GM12878 (cell line): Measurements from ENCODE around the gene CYP2U1. TPM values are rescaled to one million over a fixed set of nuclear protein-coding genes. Genes with fewer than 3 reads are reported as not detected.

ENCODE experiments used
- BCLAF1 ChIP-seq: fragments of 450-650 bp; IDR thresholded peaks from 2 replicates; pipeline ENCODE4 v1.6.1; 2017; ENCODE audit warnings: antibody characterized with exemption, mild to moderate bottlenecking, moderate library complexity
- BHLHE40 ChIP-seq, 2 experiments: fragments of 450-650 bp in 1 of 2; IDR thresholded peaks; 2 replicates each; pipeline ENCODE4 v1.6.1; 2011 to 2017; ENCODE audit warnings: low read depth in 2 of 2, borderline replicate concordance in 1 of 2, improper control_type of control experiment in 1 of 2, low read length in 1 of 2, mild to moderate bottlenecking in 1 of 2
- CREB1 ChIP-seq: IDR thresholded peaks from 2 replicates; pipeline ENCODE4 v1.6.1; 2012; ENCODE audit warnings: low read depth, mild to moderate bottlenecking, inconsistent platforms
- ELK1 ChIP-seq: IDR thresholded peaks from 2 replicates; pipeline ENCODE4 v1.6.1; 2012; ENCODE audit warnings: low read depth, low read length, improper control_type of control experiment
- ESRRA ChIP-seq: IDR thresholded peaks from 2 replicates; pipeline ENCODE4 v1.6.1; 2012; ENCODE audit warnings: mild to moderate bottlenecking, low read length, improper control_type of control experiment
- GATAD2B ChIP-seq: fragments of 450-650 bp; conservative IDR thresholded peaks from 2 replicates; pipeline ENCODE4 v1.6.1; 2017; ENCODE audit warnings: low read depth, mild to moderate bottlenecking, moderate library complexity
- HSF1 ChIP-seq: fragments of 150-350 bp; IDR thresholded peaks from 2 replicates; pipeline ENCODE4 v1.6.1; 2014; ENCODE audit warnings: mild to moderate bottlenecking, low read depth, low read length
- IKZF1 ChIP-seq: fragments of 450-650 bp; conservative IDR thresholded peaks from 2 replicates; pipeline ENCODE4 v1.6.1; 2017; ENCODE audit warnings: antibody characterized with exemption, mild to moderate bottlenecking
- IRF5 ChIP-seq: fragments of 450-650 bp; IDR thresholded peaks from 2 replicates; pipeline ENCODE4 v1.6.1; 2017; ENCODE audit warnings: borderline replicate concordance
- JUNB ChIP-seq: IDR thresholded peaks from 2 replicates; pipeline ENCODE4 v1.6.1; 2016; ENCODE audit warnings: antibody characterized with exemption, mild to moderate bottlenecking
- MYC ChIP-seq: IDR thresholded peaks from 2 replicates; pipeline ENCODE4 v1.6.1; 2011; ENCODE audit warnings: mild to moderate bottlenecking, low read length, moderate library complexity, inconsistent platforms; ENCODE audit not compliant: insufficient read depth, insufficient replicate concordance, insufficient read length, severe bottlenecking
- PBX3 ChIP-seq: IDR thresholded peaks from 2 replicates; pipeline ENCODE4 v1.6.1; 2011; ENCODE audit warnings: mild to moderate bottlenecking, low read depth, low read length, moderate library complexity; ENCODE audit not compliant: insufficient replicate concordance
- RFX5 ChIP-seq: IDR thresholded peaks from 2 replicates; pipeline ENCODE4 v1.6.1; 2011; ENCODE audit warnings: low read depth, low read length, improper control_type of control experiment
- RUNX3 ChIP-seq: IDR thresholded peaks from 2 replicates; pipeline ENCODE4 v1.6.1; 2012; ENCODE audit warnings: low read length, inconsistent platforms
- SMAD1 ChIP-seq: fragments of 450-650 bp; IDR thresholded peaks from 2 replicates; pipeline ENCODE4 v1.6.1; 2018; ENCODE audit warnings: mild to moderate bottlenecking, low read depth; ENCODE audit not compliant: partially characterized antibody
- SUZ12 ChIP-seq: fragments of 200-600 bp; sonication (generic); IDR thresholded peaks from one replicate; pipeline ENCODE4 v1.6.1; 2018; ENCODE audit warnings: antibody characterized with exemption, mild to moderate bottlenecking; ENCODE audit not compliant: unreplicated experiment
- TCF12 ChIP-seq: IDR thresholded peaks from 2 replicates; pipeline ENCODE4 v1.6.1; 2011; ENCODE audit warnings: low read depth, mild to moderate bottlenecking, low read length
- USF2 ChIP-seq: IDR thresholded peaks from 2 replicates; pipeline ENCODE4 v1.6.1; 2011; ENCODE audit warnings: low read depth, low read length, improper control_type of control experiment, borderline replicate concordance
- ZNF274 ChIP-seq: IDR thresholded peaks from one replicate; pipeline ENCODE4 v1.8.0; 2011; ENCODE audit not compliant: insufficient read length, insufficient read depth
- ZSCAN29 ChIP-seq: fragments of 450-650 bp; IDR thresholded peaks from 2 replicates; pipeline ENCODE4 v1.6.1; 2017; ENCODE audit warnings: mild to moderate bottlenecking, moderate library complexity
- polyA plus RNA-seq, 11 experiments: library from polyadenylated mRNA; depleted of rRNA in 4 of 11; unstranded in 6 of 11; stranded (reverse) in 5 of 11; fragments of >200 nt; fragmentation: Nextera tagmentation in 4 of 11; fragmentation: Illumina TruSeq in 1 of 11; extraction: Ambion mirVana in 4 of 11; extraction: Trizol in 1 of 11; gene quantifications; 1 replicate in 1 of 11; 2 replicates in 10 of 11; pipeline versions ENCODE4 v1.2.1 to v1.2.3, GENCODE V29; 2011 to 2016; ENCODE audit warnings: inconsistent platforms in 2 of 11, missing spikeins in 2 of 11, low read depth in 1 of 11
- total RNA-seq, 4 experiments: library from RNA; depleted of rRNA in 3 of 4; stranded (reverse); fragments of >200 nt in 3 of 4; fragmentation: Illumina TruSeq in 1 of 4; extraction: Trizol in 1 of 4; gene quantifications; 2 replicates each; pipeline versions ENCODE4 v1.2.1 to v1.2.3, GENCODE V29; 2013 to 2021

CYP2U1 gene
- total and polyA plus RNA-seq, 10 of the 15 experiments (the other 5 are each of a cell fraction or from before 2014, with no cell fraction given) = 0.41 to 3.4 (median 2.9) TPM

- TF ChIP-seq BHLHE40 (IDR thresholded peaks at IDR 0.05; ENCODE audit: borderline replicate concordance in 1 of 2, low read depth in 2 of 2, low read length in 1 of 2) = peak in 1 of 2 experiments; percentile 8; a peak in 1 of 4 replicates
- no peak for TF ChIP-seq HSF1
- peak; percentile 59 for TF ChIP-seq PBX3
- TF ChIP-seq JUNB = no peak
- TF ChIP-seq SUZ12 = no peak
- no peak for TF ChIP-seq TCF12
- TF ChIP-seq CREB1 = peak; percentile 36; the same call in 1 of the 2 replicates
- TF ChIP-seq ZNF274 = no peak
- no peak for TF ChIP-seq ELK1
- no peak for TF ChIP-seq IRF5
- TF ChIP-seq MYC = no peak
- peak; percentile 57 for TF ChIP-seq IKZF1
- TF ChIP-seq BCLAF1 = no peak
- no peak for TF ChIP-seq RUNX3
- TF ChIP-seq ESRRA = no peak
- no peak for TF ChIP-seq RFX5
- TF ChIP-seq SMAD1 = no peak
- TF ChIP-seq USF2 = no peak
- TF ChIP-seq GATAD2B = peak; percentile 72; the same call in 1 of the 2 replicates
- TF ChIP-seq ZSCAN29 = no peak
Measured at GRCh38 chr4:107930821-107931774, at the start of gene CYP2U1 (continued).
